Kidney tubule cell (primary cell): Measurements from ENCODE around the gene APLP1.
"Not testable (repeated sequence)": the region's sequence is repeated elsewhere in the genome, so short reads cannot be mapped to it uniquely, and the experiment has no call there.

ENCODE experiments used
- DNase-seq: peaks from one replicate; pipeline ENCODE4 v3.0.0-alpha.2; 2018; ENCODE audit warnings: low spot score

Gene APLP1

GRCh38 chr19:35904311-35905068 lies 36.1 kb downstream of the APLP1 start:
- DNase-seq: no peak

- no peak for DNase-seq
Measured at GRCh38 chr19:35905178-35905727, 36.9 kb downstream of the APLP1 start.

DNA sequence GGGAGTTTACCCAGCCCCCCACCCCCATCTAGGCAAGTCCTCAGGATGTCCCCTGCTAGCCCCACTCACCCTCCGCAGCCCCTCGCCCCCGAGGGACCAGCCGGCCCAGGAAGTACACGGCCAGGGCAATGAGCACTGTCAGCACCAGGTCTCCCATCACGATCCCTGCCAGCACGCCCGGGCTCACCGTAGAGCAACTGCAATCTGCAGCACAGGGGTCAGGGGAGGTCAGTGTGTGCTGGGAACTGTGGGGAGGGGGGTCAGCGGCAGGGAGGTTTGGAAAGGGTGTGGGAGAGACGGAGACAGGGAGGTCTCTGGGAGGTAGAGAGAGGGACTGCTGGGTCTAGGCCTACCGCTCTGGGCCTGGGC lies 39.0 kb downstream of the APLP1 start:
- DNase-seq: no peak

GRCh38 chr19:35908010-35908441 lies 39.7 kb downstream of the APLP1 start, which contains the start of gene TYROBP:
TSS of gene TYROBP (minus strand) at chr19:35908295. CDS start at chr19:35908228, 67 bp downstream.
- no peak for DNase-seq

GRCh38 chr19:35908973-35909683 lies 40.8 kb downstream of the APLP1 start:
- DNase-seq: no peak

DNA sequence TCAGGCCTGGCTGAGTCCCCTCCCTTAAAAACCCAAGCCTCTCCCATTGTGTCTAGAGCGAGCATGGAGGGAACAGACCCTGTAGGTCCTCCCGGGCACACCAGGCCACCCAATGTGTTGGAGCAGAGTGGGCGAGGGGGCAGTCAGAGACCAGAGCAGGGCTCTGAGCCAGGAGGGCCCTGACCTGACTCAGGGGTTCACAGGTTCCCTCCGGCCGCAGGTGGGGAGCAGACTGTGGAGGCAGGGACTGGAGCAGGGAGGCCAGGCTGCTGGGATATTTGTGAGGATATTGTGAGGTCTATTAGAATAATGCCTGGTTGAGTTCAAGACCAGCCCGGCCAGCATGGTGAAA lies 41.3 kb downstream of the APLP1 start:
- no peak for DNase-seq

GRCh38 chr19:35910355-35910754 lies 42.0 kb downstream of the APLP1 start:
- DNase-seq: not testable (repeated sequence)

GRCh38 chr19:35911173-35911572 lies 42.8 kb downstream of the APLP1 start:
- DNase-seq: no peak

- DNase-seq: peak; percentile 93
Measured at GRCh38 chr19:35911790-35912189, 43.4 kb downstream of the APLP1 start.

DNA sequence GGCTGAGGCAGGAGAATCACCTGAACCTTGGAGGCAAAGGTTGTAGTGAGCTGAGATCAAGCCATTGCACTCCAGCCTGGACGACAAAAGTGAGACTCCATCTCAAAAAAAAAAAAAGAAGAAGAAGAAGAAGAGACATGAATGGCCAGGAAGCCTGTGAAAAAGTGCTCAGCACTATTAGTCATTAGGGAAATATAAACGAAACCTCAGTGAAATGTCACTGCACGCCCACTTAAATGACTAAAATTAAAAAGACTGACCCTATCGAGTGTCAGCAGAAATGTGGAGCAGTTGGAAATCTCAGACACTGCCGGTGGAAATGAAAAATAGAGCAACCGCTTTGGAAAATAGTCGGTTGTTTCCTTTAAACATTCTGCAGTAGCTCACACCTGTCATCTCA lies 45.2 kb downstream of the APLP1 start:
- peak; percentile 33 for DNase-seq

- no peak for DNase-seq
Measured at GRCh38 chr19:35915443-35915842, 47.1 kb downstream of the APLP1 start.

DNA sequence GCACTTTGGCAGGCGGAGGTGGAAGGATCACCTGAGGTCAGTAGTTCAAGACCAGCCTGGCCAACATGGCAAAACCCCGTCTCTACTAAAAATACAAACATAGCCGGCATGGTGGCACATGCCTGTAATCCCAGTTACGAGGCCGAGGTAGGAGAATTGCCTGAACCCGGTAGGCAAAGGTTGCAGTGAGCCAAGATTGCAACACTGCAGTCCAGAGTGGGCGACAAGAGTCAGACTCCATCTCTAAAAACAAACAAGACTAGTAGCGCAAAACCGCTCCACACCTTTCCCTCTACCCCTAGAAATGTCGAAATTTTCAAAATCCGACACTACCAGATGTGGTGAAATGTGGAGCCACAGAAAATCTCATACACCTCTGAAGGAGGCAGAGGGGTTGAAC lies 50.9 kb downstream of the APLP1 start:
- no peak for DNase-seq

DNA sequence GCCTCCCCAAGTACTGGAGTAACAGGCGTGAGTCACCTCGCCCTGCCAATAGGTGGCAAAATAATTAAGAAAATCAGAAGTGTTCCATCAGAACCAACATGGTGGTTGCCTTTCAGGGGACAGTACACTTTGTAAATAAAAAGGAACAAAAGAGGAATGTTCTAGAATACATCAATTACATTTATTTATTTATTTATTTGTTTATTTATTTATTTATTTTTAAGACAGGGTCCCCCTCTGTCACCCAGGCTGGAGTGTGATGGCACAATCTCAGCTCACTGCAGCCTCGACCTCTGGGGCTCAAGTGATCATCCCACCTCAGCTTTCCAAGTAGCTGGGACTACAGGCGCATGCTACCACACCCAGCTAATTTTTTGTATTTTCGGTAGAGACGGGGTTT lies 52.6 kb downstream of the APLP1 start:
- DNase-seq: no peak

- no peak for DNase-seq
Measured at GRCh38 chr19:35925501-35925900, 57.1 kb downstream of the APLP1 start.

DNA sequence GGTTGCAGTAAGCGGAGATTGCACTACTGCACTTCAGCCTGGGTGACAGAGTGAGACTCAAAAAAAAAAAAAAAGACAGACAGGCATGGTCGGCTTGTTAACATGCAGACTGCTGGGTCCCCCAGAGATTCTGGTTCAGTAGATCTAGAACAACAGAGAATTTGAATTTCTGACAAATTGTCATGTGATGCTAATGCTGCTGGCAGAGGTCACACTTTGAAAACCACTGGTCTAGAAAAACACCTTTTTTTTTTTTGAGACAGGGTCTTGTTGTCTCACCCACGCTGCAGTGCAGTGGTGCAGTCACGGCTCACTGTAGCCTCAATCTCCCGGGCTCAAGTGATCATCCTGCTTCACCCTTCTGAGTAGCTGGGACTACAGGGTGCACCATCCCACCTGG lies 60.1 kb downstream of the APLP1 start:
- DNase-seq: no peak
